Subcutaneous adipose tissue (tissue), 4 donors: ENCODE measurements around the gene C20orf204. TPM values are rescaled to one million over a fixed set of nuclear protein-coding genes. Genes with fewer than 3 reads are reported as not detected.

Experiments used
- CTCF ChIP-seq: fragments of 450-650 bp; IDR thresholded peaks from one replicate; pipeline ENCODE4 v1.5.1; 2016; ENCODE audit warnings: low read depth, mild to moderate bottlenecking, control low read depth, antibody characterized with exemption, moderate library complexity
- total RNA-seq, 4 donors: library from RNA; depleted of rRNA; stranded (reverse); fragments of >200 nt; gene quantifications; one replicate each; pipeline ENCODE4 v1.1.0, GENCODE V29; 2016

The C20orf204 gene
- total RNA-seq, 4 donors from 2014 or later, result 0.17 to 4.0 (median 1.1) TPM

- no peak for TF ChIP-seq CTCF
These were observed 5.2 kb downstream of the C20orf204 start for GRCh38 chr20:64041040-64041780.

- TF ChIP-seq CTCF, result no peak
These were observed 5.7 kb downstream of the C20orf204 start for GRCh38 chr20:64041781-64042053.

- no peak for TF ChIP-seq CTCF
These were observed 6.2 kb downstream of the C20orf204 start for GRCh38 chr20:64042054-64042781.

- TF ChIP-seq CTCF, result no peak
These were observed 7.8 kb downstream of the C20orf204 start for GRCh38 chr20:64043768-64044167.

GRCh38 chr20:64044484-64045247 is 8.7 kb downstream of the C20orf204 start:
- no peak for TF ChIP-seq CTCF

- no peak for TF ChIP-seq CTCF
These were observed 9.5 kb downstream of the C20orf204 start for GRCh38 chr20:64045346-64046011.

GRCh38 chr20:64047046-64047389 is 11.0 kb downstream of the C20orf204 start:
- TF ChIP-seq CTCF, result no peak
